Spleen (tissue), 11 donors: ENCODE data around the gene DTD2. TPM values are rescaled to one million over a fixed set of nuclear protein-coding genes. Genes with fewer than 3 reads are reported as not detected.

Experiments used
- DNase-seq: peaks from one replicate; pipeline ENCODE4 v3.0.0-alpha.2; 2020
- H3K27ac ChIP-seq, 8 donors: fragments of 200-600 bp; sonication (generic) in 7 of 8; 1 replicate in 4 of 8; 2 replicates in 4 of 8; pipeline versions ENCODE4 v1.5.0 to v1.8.0; 2016 to 2021; ENCODE audit warnings: inconsistent platforms in 4 of 8, mild to moderate bottlenecking in 4 of 8, moderate library complexity in 1 of 8
- H3K27me3 ChIP-seq, 7 donors: fragments of 200-600 bp; sonication (generic) in 6 of 7; replicated peaks in 1 of 7; 1 replicate in 4 of 7; 2 replicates in 3 of 7; pipeline versions ENCODE4 v1.5.0 to v1.8.0; 2016 to 2021; ENCODE audit warnings: inconsistent platforms in 3 of 7, mild to moderate bottlenecking in 1 of 7
- H3K36me3 ChIP-seq, 6 donors: fragments of 200-600 bp; sonication (generic) in 5 of 6; 1 replicate in 4 of 6; 2 replicates in 2 of 6; pipeline versions ENCODE4 v1.5.0 to v1.8.0; 2016 to 2021; ENCODE audit warnings: inconsistent platforms in 2 of 6
- H3K4me1 ChIP-seq, 6 donors: fragments of 200-600 bp; sonication (generic) in 5 of 6; 1 replicate in 3 of 6; 2 replicates in 3 of 6; pipeline versions ENCODE4 v1.5.0 to v1.8.0; 2016 to 2021; ENCODE audit warnings: inconsistent platforms in 3 of 6
- H3K4me3 ChIP-seq, 8 donors: fragments of 200-600 bp; sonication (generic) in 7 of 8; 1 replicate in 4 of 8; 2 replicates in 4 of 8; pipeline versions ENCODE4 v1.5.0 to v1.8.0; 2016 to 2021; ENCODE audit warnings: inconsistent platforms in 4 of 8, mild to moderate bottlenecking in 4 of 8, moderate library complexity in 2 of 8
- H3K9me3 ChIP-seq, 8 donors: fragments of 200-600 bp; sonication (generic) in 7 of 8; 1 replicate in 4 of 8; 2 replicates in 4 of 8; pipeline versions ENCODE4 v1.5.0 to v1.8.0; 2016 to 2021; ENCODE audit warnings: inconsistent platforms in 4 of 8
- POLR2A ChIP-seq, 3 donors: fragments of 450-650 bp; IDR thresholded peaks; one replicate each; pipeline ENCODE4 v1.5.1; 2017; ENCODE audit warnings: antibody characterized with exemption in 3 of 3, mild to moderate bottlenecking in 1 of 3
- POLR2AphosphoS5 ChIP-seq, 3 donors: sonication (generic); formaldehyde crosslinking; IDR thresholded peaks; one replicate each; pipeline ENCODE4 v1.5.1; 2017; ENCODE audit warnings: antibody characterized with exemption in 3 of 3
- WGBS, 5 donors: extraction: QIAGEN DNeasy Blood & Tissue Kit in 3 of 5; methylation state at CpG; one replicate each; pipeline versions ENCODE4 v1.1.5 to v1.1.7; 2013 to 2018; 5-methylcytosine and 5-hydroxymethylcytosine counted together
- intact Hi-C: fragments of 100-400 bp; cut with DNase I; formaldehyde crosslinking; loops from one replicate; pipeline ENCODE4 v1.15.0; 2023; ENCODE audit warnings: low total_unique reads
- polyA plus RNA-seq, 3 donors: library from polyadenylated mRNA; stranded (reverse); fragments of 200-250 nt; gene quantifications; one replicate each; pipeline ENCODE4 v1.2.1, GENCODE V29; 2013
- total RNA-seq, 7 donors: library from RNA; depleted of rRNA in 3 of 7; stranded (reverse); fragments of >200 nt in 3 of 7; fragmentation: NEBNext Ultra II Directional in 4 of 7; extraction: Animal tissue kit (Norgen Biotek cat#: 25700) in 4 of 7; gene quantifications; one replicate each; pipeline versions ENCODE4 v1.1.0 to v1.2.1, GENCODE V29; 2016 to 2021
- TF ChIP-seq, protein P1 (sequence below), 11 experiments: fragments of 200-600 bp in 7 of 11; fragments of 450-650 bp in 4 of 11; sonication (generic) in 4 of 11; IDR thresholded peaks in 8 of 11; conservative IDR thresholded peaks in 3 of 11; 1 replicate in 7 of 11; 2 replicates in 4 of 11; pipeline versions ENCODE4 v1.4.0 to v1.8.0; 2016 to 2021; ENCODE audit warnings: antibody characterized with exemption in 11 of 11, inconsistent platforms in 4 of 11, mild to moderate bottlenecking in 1 of 11
- donor health status: healthy with polysubstance abuse.
- donor health status: DM: no; HTN: no; CAD: no; lungs with moderate emphysema.
- donor health status: DM: no; HTN: no; CAD: no.
- donor health status: Bipolar disorder and iron deficiency.
- donor health status: healthy.
- donor health status: DM: no; HTN: no; CAD: no.
- donor health status: DM: yes; HTN: yes; CAD: no.

The DTD2 gene
- total and polyA plus RNA-seq, 10 donors, result 5.6 to 27.7 (median 15.9) TPM

DNA sequence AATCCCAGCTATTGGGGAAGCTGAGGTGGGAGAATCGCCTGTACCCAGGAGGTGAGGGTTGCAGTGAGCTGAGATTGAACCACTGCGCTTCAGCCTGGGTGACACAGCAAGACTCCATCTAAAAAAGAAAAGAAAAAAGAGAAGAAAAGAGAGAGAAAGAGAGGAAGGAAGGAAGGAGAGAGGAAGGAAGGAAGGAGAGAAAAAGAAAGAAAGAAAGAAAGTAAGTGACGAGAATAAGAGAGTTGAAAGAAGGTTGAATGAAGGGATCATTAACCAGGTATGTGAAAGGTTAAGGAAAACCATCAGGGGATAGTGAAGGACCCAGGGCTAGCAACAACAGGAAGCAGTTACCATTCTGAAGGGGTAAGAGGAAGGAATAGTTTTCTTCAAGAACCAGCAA is 4.2 kb upstream of the DTD2 start:
- 74 to 84% (median 79%) methylated on average over 3 of the region's 3 CpGs for WGBS, 5 donors
- Histone ChIP-seq H3K4me1 (peaks cover under 1 to 21% (median 11%) of the 10 kb centered on the region in 6 donors), H3K4me3 (no peak overlapping the region), H3K27me3 (no peaks in the 10 kb centered on the region), H3K36me3 (no peaks in the 10 kb centered on the region), H3K9me3 (no peaks in the 10 kb centered on the region), H3K27ac (no peak overlapping the region)
- TF ChIP-seq, protein P1, sequence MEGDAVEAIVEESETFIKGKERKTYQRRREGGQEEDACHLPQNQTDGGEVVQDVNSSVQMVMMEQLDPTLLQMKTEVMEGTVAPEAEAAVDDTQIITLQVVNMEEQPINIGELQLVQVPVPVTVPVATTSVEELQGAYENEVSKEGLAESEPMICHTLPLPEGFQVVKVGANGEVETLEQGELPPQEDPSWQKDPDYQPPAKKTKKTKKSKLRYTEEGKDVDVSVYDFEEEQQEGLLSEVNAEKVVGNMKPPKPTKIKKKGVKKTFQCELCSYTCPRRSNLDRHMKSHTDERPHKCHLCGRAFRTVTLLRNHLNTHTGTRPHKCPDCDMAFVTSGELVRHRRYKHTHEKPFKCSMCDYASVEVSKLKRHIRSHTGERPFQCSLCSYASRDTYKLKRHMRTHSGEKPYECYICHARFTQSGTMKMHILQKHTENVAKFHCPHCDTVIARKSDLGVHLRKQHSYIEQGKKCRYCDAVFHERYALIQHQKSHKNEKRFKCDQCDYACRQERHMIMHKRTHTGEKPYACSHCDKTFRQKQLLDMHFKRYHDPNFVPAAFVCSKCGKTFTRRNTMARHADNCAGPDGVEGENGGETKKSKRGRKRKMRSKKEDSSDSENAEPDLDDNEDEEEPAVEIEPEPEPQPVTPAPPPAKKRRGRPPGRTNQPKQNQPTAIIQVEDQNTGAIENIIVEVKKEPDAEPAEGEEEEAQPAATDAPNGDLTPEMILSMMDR (IDR thresholded peaks at IDR 0.05 in 8 of 11, conservative IDR thresholded peaks at IDR 0.05 in 3 of 11), result no peak
- TF ChIP-seq POLR2AphosphoS5 (IDR thresholded peaks at IDR 0.05) (no peak), POLR2A (IDR thresholded peaks at IDR 0.05) (no peak)
- intact Hi-C loops, result no loop called here
- no peak for DNase-seq

DNA sequence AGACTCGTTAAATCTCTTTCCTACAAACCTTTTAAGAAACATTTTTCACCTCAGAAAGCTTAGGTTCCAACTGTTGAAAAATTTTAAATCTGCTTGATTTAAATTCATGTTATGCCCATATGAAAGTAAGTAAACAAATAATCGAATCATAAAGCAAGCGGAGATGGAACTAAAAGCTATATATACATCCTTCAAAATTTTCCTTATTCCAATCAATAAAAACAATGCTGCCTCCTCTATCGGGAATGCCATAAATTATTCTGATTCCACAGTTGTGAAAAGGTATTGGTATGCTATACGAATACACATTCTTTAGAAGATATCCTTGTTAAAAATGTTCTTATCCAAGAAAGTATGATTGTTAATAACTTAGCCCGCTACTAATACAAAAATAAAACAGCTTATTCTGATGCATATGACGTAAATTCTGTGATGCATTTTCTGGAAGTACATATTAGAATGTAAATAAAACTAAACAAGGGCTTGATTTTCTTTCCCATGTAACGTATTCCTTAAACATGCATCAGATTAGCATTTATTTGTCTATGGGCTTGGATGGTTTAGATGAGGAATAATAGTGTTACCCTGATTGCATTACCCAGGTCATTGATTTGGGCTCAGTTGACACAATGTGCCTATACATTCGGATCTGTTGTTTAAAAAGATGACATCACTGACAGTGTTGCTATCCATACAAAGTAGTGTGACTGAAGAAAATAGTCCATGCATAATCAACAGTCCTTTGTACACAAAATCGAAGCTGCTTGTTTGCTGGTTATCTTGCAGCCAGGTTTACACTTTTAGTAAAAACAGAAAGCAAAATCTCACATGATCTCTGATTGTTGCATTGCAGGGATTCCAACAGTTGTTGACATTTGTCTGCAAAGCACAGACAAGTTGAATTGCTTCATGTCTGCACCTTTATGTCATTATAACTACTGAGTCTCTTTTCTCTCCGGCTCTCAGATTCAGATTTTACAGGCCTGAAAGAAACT is 656 bp upstream of the DTD2 start:
- Histone ChIP-seq H3K4me3 (peak overlapping the region in 7 of 8 donors; percentile 49 to 90 (median 73)), H3K9me3 (no peaks in the 10 kb centered on the region), H3K27ac (peak overlapping the region; percentile 56 to 94 (median 89)), H3K36me3 (peaks cover 0 to 3% (median under 1%) of the 10 kb centered on the region in 6 donors), H3K27me3 (no peaks in the 10 kb centered on the region), H3K4me1 (peaks cover 8 to 47% (median 23%) of the 10 kb centered on the region in 6 donors)
- 55 to 64% (median 59%) methylated on average over 11 of the region's 11 CpGs for WGBS, 5 donors
- intact Hi-C loops, result no loop called here
- TF ChIP-seq POLR2AphosphoS5 (IDR thresholded peaks at IDR 0.05) (no peak), POLR2A (IDR thresholded peaks at IDR 0.05) (no peak)
- TF ChIP-seq, protein P1 (IDR thresholded peaks at IDR 0.05 in 8 of 11, conservative IDR thresholded peaks at IDR 0.05 in 3 of 11), result no peak
- no peak for DNase-seq

DNA sequence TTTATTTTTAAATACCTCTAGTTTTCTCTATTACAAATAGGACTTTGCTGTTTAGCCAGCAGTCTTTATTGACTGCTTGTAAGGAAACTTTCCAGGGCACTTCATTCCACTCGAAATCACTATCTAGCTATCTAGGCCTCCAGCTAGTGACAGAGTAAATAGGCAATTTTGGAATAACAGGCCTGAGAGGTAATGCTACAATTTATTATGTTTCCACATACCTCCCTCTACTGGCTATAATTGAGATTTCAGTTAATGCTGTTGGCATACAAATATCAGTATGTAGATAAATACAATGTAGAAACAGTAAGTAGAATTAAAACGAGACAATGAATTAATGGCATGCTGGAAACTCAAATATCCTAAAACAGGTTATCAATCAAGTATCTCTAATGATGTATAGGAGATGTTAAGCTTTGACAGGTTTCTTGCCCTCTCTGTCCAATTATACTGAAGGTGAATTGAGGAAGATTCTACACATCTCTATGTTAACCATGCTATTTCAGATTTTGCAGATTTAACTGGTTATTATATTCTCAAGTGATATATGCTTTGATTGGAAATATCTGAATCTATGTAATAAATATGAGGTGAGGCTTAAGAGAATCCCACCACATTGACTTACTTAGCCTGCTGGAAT is 7.2 kb downstream of the DTD2 start:
- H3K4me1 ChIP-seq, result peaks cover 0 to 25% (median 2%) of the 10 kb centered on the region in 6 donors
- WGBS, 5 donors, result 53 to 78% (median 60%) methylated on average over 2 of the region's 2 CpGs
- DNase-seq, result no peak
- no peaks in the 10 kb centered on the region for H3K9me3 ChIP-seq
- TF ChIP-seq POLR2A (IDR thresholded peaks at IDR 0.05), result no peak
- TF ChIP-seq, protein P1 (IDR thresholded peaks at IDR 0.05 in 8 of 11, conservative IDR thresholded peaks at IDR 0.05 in 3 of 11), result peak in 9 of 11 experiments; percentile 18 to 64 (median 52)
- no peak overlapping the region for H3K27ac ChIP-seq
- H3K27me3 ChIP-seq, result no peaks in the 10 kb centered on the region
- H3K4me3 ChIP-seq, result no peak overlapping the region
- H3K36me3 ChIP-seq, result peaks cover 0 to 63% (median 16%) of the 10 kb centered on the region in 6 donors
- intact Hi-C loops, result no loop called here

DNA sequence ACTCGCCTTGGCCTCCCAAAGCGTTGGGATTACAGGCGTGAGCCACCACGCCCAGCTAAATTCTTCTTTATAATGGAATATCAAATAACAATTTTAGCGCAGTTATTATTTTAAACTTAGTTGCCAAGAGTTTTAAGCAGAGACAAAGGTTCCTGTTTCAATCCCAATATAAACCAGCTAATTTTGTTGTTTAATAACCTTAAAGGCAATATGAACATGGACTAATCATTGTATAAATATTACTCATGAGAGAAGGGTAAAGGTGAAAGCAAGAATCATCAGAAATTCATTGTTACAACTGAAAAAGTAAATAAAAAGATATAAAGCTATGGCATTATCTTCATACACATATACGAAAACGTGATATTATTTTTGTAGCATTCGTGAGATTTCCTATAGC is 8.2 kb downstream of the DTD2 start:
- Histone ChIP-seq H3K36me3 (peaks cover 0 to 63% (median 16%) of the 10 kb centered on the region in 6 donors), H3K9me3 (no peaks in the 10 kb centered on the region), H3K4me3 (no peak overlapping the region), H3K4me1 (peaks cover 0 to 15% (median 0%) of the 10 kb centered on the region in 6 donors), H3K27me3 (no peaks in the 10 kb centered on the region), H3K27ac (no peak overlapping the region)
- intact Hi-C loops, result no loop called here
- TF ChIP-seq POLR2AphosphoS5 (IDR thresholded peaks at IDR 0.05), result no peak
- TF ChIP-seq POLR2A (IDR thresholded peaks at IDR 0.05), result no peak
- TF ChIP-seq, protein P1 (IDR thresholded peaks at IDR 0.05 in 8 of 11, conservative IDR thresholded peaks at IDR 0.05 in 3 of 11), result no peak
- WGBS, 5 donors, result 71 to 86% (median 81%) methylated on average over 8 of the region's 8 CpGs
- no peak for DNase-seq
